ENCODE measurements around the gene ARNT2.

GRCh38 chr15:80494351-80494751, 90.2 kb downstream of the ARNT2 start:
- TF ChIP-seq GATA2 (IDR thresholded peaks at IDR 0.05; ENCODE audit: low read depth, low read length) (no peak), GATA3 (IDR thresholded peaks at IDR 0.05; ENCODE audit: low read depth, low read length) (no peak)
